IMR-90 (cell line): ENCODE results near the gene PKDCC. TPM values are rescaled to one million over a fixed set of nuclear protein-coding genes. Genes with fewer than 3 reads are reported as not detected.

ENCODE experiments used
- ATAC-seq: fragments of 200-7000 bp; cut with Tn5 transposase; 2 replicates; pipeline ENCODE4 v1.9.1; 2020; ENCODE audit warnings: low read depth, mild to moderate bottlenecking, moderate library complexity
- BruUV-seq: library from RNA; stranded (reverse); fragments of 400-500 nt; replicated peaks from 2 replicates; lab custom pipeline; 2021; lab: Mats Ljungman, UMichigan
- CTCF ChIA-PET: fragments of 300-600 bp; formaldehyde crosslinking; extraction: SDS; loops from one replicate; lab custom pipeline; 2021; ENCODE audit warnings: antibody characterized with exemption; lab: Yijun Ruan, JAX
- POLR2A ChIA-PET: fragments of 300-600 bp; sonication (Branson Sonifier 250); formaldehyde crosslinking; loops from one replicate; lab custom pipeline; 2022; ENCODE audit warnings: antibody characterized with exemption; ENCODE audit not compliant: unreplicated experiment; lab: Charles Lee
- DNase-seq: peaks from one replicate; pipeline ENCODE4 v3.0.0; 2013
- H2AFZ ChIP-seq: replicated peaks from 2 replicates; pipeline ENCODE3; 2013; ENCODE audit warnings: low read length, mild to moderate bottlenecking; ENCODE audit not compliant: poor library complexity
- H2AK5ac ChIP-seq: 2 replicates; pipeline ENCODE4 v1.6.1; 2013; ENCODE audit warnings: low read depth, low read length, inconsistent platforms
- H2AK9ac ChIP-seq: replicated peaks from 2 replicates; pipeline ENCODE3; 2013; ENCODE audit warnings: mild to moderate bottlenecking, low read depth, low read length, moderate library complexity; ENCODE audit not compliant: poor library complexity
- H2BK120ac ChIP-seq: 2 replicates; pipeline ENCODE4 v1.6.1; 2013; ENCODE audit warnings: low read depth, low read length, inconsistent platforms
- H2BK15ac ChIP-seq: 3 replicates; pipeline ENCODE4 v1.6.1; 2013; ENCODE audit warnings: low read depth, low read length, inconsistent platforms
- H2BK20ac ChIP-seq: 2 replicates; pipeline ENCODE4 v1.6.1; 2013; ENCODE audit warnings: low read depth, mild to moderate bottlenecking, inconsistent platforms, low read length, moderate library complexity
- H2BK5ac ChIP-seq: 2 replicates; pipeline ENCODE4 v1.6.1; 2013; ENCODE audit warnings: mild to moderate bottlenecking, low read depth, low read length, inconsistent platforms; ENCODE audit not compliant: poor library complexity, severe bottlenecking
- H3K14ac ChIP-seq: replicated peaks from 2 replicates; pipeline ENCODE4 v1.6.1; 2013; ENCODE audit warnings: low read depth, low read length, inconsistent platforms
- H3K18ac ChIP-seq: 2 replicates; pipeline ENCODE4 v1.6.1; 2013; ENCODE audit warnings: low read depth, low read length, control low read depth
- H3K23ac ChIP-seq: 2 replicates; pipeline ENCODE4 v1.6.1; 2013; ENCODE audit warnings: low read depth, low read length, inconsistent platforms
- H3K27ac ChIP-seq: 2 replicates; pipeline ENCODE4 v1.5.1; 2013; ENCODE audit warnings: mild to moderate bottlenecking, control low read depth, low read length; ENCODE audit not compliant: insufficient read depth
- H3K27me3 ChIP-seq: 2 replicates; pipeline ENCODE4 v1.6.1; 2013; ENCODE audit warnings: low read length; ENCODE audit not compliant: control insufficient read depth, insufficient read depth
- H3K36me3 ChIP-seq: 2 replicates; pipeline ENCODE4 v1.6.1; 2013; ENCODE audit warnings: low read length, mixed read lengths; ENCODE audit not compliant: control insufficient read depth, insufficient read depth
- H3K4ac ChIP-seq: 2 replicates; pipeline ENCODE4 v1.6.1; 2013; ENCODE audit warnings: low read depth, low read length, inconsistent platforms
- H3K4me1 ChIP-seq: 2 replicates; pipeline ENCODE4 v1.6.1; 2013; ENCODE audit warnings: low read length, mixed read lengths; ENCODE audit not compliant: control insufficient read depth, insufficient read depth
- H3K4me2 ChIP-seq: 2 replicates; pipeline ENCODE4 v1.6.1; 2013; ENCODE audit warnings: low read depth, mild to moderate bottlenecking, control low read depth, low read length, moderate library complexity
- H3K4me3 ChIP-seq: 2 replicates; pipeline ENCODE4 v1.5.1; 2013; ENCODE audit warnings: low read depth, mild to moderate bottlenecking, control low read depth, low read length, moderate library complexity; ENCODE audit not compliant: insufficient read depth
- H3K56ac ChIP-seq: 2 replicates; pipeline ENCODE4 v1.6.1; 2013; ENCODE audit warnings: low read length, inconsistent platforms; ENCODE audit not compliant: insufficient read depth; ENCODE audit errors: extremely low read depth
- H3K79me1 ChIP-seq, 2 experiments: 2 replicates each; pipeline ENCODE4 v1.6.1; 2013; ENCODE audit warnings: low read length in 2 of 2, inconsistent platforms in 1 of 2, low read depth in 1 of 2
- H3K9ac ChIP-seq: 2 replicates; pipeline ENCODE4 v1.6.1; 2013; ENCODE audit warnings: low read depth, low read length, control low read depth
- H3K9me1 ChIP-seq: 2 replicates; pipeline ENCODE4 v1.6.1; 2013; ENCODE audit warnings: low read length, inconsistent platforms; ENCODE audit not compliant: insufficient read depth
- H3K9me3 ChIP-seq: 2 replicates; pipeline ENCODE4 v1.6.1; 2013; ENCODE audit warnings: low read length; ENCODE audit not compliant: control insufficient read depth, insufficient read depth
- H4K20me1 ChIP-seq: 2 replicates; pipeline ENCODE4 v1.6.1; 2013; ENCODE audit warnings: low read length, inconsistent platforms; ENCODE audit not compliant: insufficient read depth
- H4K5ac ChIP-seq: 2 replicates; pipeline ENCODE4 v1.6.1; 2013; ENCODE audit warnings: mild to moderate bottlenecking, low read depth, low read length, control low read depth
- H4K8ac ChIP-seq, 2 experiments: 2 replicates each; pipeline ENCODE4 v1.6.1; 2013; ENCODE audit warnings: low read depth in 2 of 2, low read length in 2 of 2, control low read depth in 1 of 2, inconsistent platforms in 1 of 2
- H4K91ac ChIP-seq: 2 replicates; pipeline ENCODE4 v1.6.1; 2013; ENCODE audit warnings: low read depth, low read length, inconsistent platforms; ENCODE audit not compliant: insufficient read depth
- CEBPB ChIP-seq: IDR thresholded peaks from 2 replicates; pipeline ENCODE4 v1.6.1; 2012; ENCODE audit warnings: low read depth, low read length, improper control_type of control experiment
- CHD1 ChIP-seq: IDR thresholded peaks from 2 replicates; pipeline ENCODE4 v1.6.1; 2012; ENCODE audit warnings: low read depth, low read length, improper control_type of control experiment
- ELK1 ChIP-seq: fragments of 150-350 bp; IDR thresholded peaks from 2 replicates; pipeline ENCODE4 v1.6.1; 2016; ENCODE audit warnings: low read depth, mild to moderate bottlenecking, low read length, moderate library complexity, borderline replicate concordance
- FOS ChIP-seq: fragments of 150-350 bp; IDR thresholded peaks from 2 replicates; pipeline ENCODE4 v1.6.1; 2016; ENCODE audit warnings: low read depth, low read length
- MAZ ChIP-seq: IDR thresholded peaks from 2 replicates; pipeline ENCODE4 v1.6.1; 2012; ENCODE audit warnings: low read depth, mild to moderate bottlenecking, low read length, improper control_type of control experiment, moderate library complexity, borderline replicate concordance
- MXI1 ChIP-seq: IDR thresholded peaks from 2 replicates; pipeline ENCODE4 v1.6.1; 2012; ENCODE audit warnings: low read depth, mild to moderate bottlenecking, low read length, moderate library complexity, borderline replicate concordance
- NFE2L2 ChIP-seq: fragments of 150-350 bp; IDR thresholded peaks from 2 replicates; pipeline ENCODE4 v1.6.1; 2016; ENCODE audit warnings: low read depth, mild to moderate bottlenecking, low read length
- POLR2A ChIP-seq: IDR thresholded peaks from 2 replicates; pipeline ENCODE4 v1.6.1; 2012; ENCODE audit warnings: mild to moderate bottlenecking, low read depth, low read length
- RCOR1 ChIP-seq: IDR thresholded peaks from 2 replicates; pipeline ENCODE4 v1.6.1; 2012; ENCODE audit warnings: mild to moderate bottlenecking, low read length, improper control_type of control experiment; ENCODE audit not compliant: insufficient replicate concordance
- RFX5 ChIP-seq: IDR thresholded peaks from 2 replicates; pipeline ENCODE4 v1.8.0; 2012; ENCODE audit warnings: low read depth, mild to moderate bottlenecking, low read length, moderate library complexity
- SMC3 ChIP-seq: fragments of 150-350 bp; IDR thresholded peaks from 2 replicates; pipeline ENCODE4 v1.6.1; 2016; ENCODE audit warnings: low read depth, mild to moderate bottlenecking, antibody characterized with exemption, low read length, moderate library complexity
- USF2 ChIP-seq: fragments of 150-350 bp; IDR thresholded peaks from 2 replicates; pipeline ENCODE4 v1.6.1; 2017; ENCODE audit warnings: mild to moderate bottlenecking, antibody characterized with exemption, low read length, low read depth
- WGBS, 2 experiments: methylation state at CpG; one replicate each; pipeline versions ENCODE4 v1.1.5 to v1.1.7; 2013; ENCODE audit warnings: missing lambda C conversion rate in 2 of 2; ENCODE audit not compliant: insufficient read length in 1 of 2; ENCODE audit errors: extremely low coverage in 2 of 2; 5-methylcytosine and 5-hydroxymethylcytosine counted together
- dilution Hi-C: fragments of 300-500 bp; cut with HindIII; formaldehyde crosslinking; loops from one replicate; pipeline ENCODE4 v1.14.3; 2018; ENCODE audit warnings: low sequenced_read_pairs; ENCODE audit not compliant: unreplicated experiment
- in situ Hi-C: fragments of 300-500 bp; cut with MboI; formaldehyde crosslinking; loops from 3 replicates; pipeline ENCODE4 v1.14.3; 2019; ENCODE audit warnings: low sequenced_read_pairs, inconsistent platforms, mixed read lengths
- intact Hi-C: fragments of 100-400 bp; cut with micrococcal nuclease; formaldehyde crosslinking; loops from 2 replicates; pipeline ENCODE4 v1.10.0; 2022
- polyA plus RNA-seq, 3 experiments: library from polyadenylated mRNA; depleted of rRNA; stranded (reverse); fragments of >200 nt; gene quantifications; 2 replicates each; pipeline ENCODE4 v1.2.3, GENCODE V29; 2012; ENCODE audit warnings: low replicate concordance in 1 of 3
- total RNA-seq: library from RNA; depleted of rRNA; stranded (reverse); fragments of >200 nt; gene quantifications from 2 replicates; pipeline ENCODE4 v1.2.3, GENCODE V29; 2012
- TF ChIP-seq, protein P1 (sequence below): conservative IDR thresholded peaks from 2 replicates; pipeline ENCODE4 v1.5.1; 2012; ENCODE audit warnings: mild to moderate bottlenecking, low read depth, low read length, improper control_type of control experiment

PKDCC gene
- total and polyA plus RNA-seq, 2 of the 4 experiments (the other 2 are of a cell fraction), result 55.6 to 95.7 TPM

DNA sequence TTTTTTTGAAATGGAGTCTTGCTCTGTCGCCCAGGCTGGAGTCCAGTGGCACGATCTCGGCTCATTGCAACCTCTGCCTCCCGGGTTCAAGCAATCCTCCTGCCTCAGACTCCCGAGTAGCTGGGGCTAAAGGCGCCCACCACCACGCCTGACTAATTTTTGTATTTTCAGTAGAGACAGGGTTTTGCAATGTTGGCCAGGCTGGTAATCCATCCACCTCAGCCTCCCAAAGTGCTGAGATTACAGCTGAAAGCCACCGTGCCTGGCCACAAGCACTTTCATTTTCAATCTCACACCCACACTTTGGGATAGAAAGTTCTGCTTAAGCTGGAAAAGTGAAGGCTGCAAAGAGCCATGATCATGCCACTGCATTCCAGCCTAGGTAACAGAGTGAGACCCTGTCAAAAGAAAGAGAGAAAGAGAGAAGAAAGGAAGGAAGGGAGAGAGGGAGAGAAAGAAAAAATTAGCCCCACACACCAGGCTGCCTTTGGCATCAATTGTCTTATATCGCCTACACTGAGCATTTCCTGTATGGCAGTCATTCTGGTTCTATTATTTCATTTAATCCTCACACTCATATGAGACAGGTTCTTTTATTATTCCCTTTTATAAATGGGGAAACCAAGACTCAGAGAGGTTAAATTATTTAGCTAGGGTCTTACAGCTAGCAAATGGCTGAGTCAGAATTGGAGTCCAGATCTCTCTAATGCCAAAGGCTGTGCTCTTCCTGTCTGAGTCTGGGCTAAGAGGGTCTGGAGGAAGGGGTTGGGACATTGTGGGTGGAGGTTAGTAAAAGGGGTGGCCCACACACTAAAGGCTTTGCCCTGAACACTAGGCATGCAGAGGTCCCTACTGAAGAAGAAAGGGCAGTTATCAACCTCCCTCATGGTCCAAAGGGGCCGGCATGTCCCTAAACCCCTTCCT lies 37.9 kb upstream of the PKDCC start:
- no peak overlapping the region; the same call in 1 of the 2 replicates for H2BK120ac ChIP-seq
- H4K8ac ChIP-seq, result no peak overlapping the region
- H2BK5ac ChIP-seq, result no peak overlapping the region
- no peak overlapping the region for H2BK15ac ChIP-seq
- no peak overlapping the region for H3K56ac ChIP-seq
- DNase-seq (peak; percentile 15), ATAC-seq (peak; percentile 39)
- peak overlapping the region; percentile 35; the same call in 1 of the 2 replicates for H3K4ac ChIP-seq
- H4K5ac ChIP-seq, result no peak overlapping the region
- H3K4me2 ChIP-seq, result peak overlapping the region; percentile 44
- peaks cover 3% of the 10 kb centered on the region; the same call in 1 of the 2 replicates for H4K20me1 ChIP-seq
- H2AK9ac ChIP-seq, result no peak overlapping the region
- H3K18ac ChIP-seq, result no peak overlapping the region
- in situ Hi-C loops, result no loop called here
- no peak overlapping the region for H3K9ac ChIP-seq
- WGBS, 2 experiments, result 80% methylated on average over 1 of the region's 10 CpGs; no CpG with 5 or more reads in 1 of the 2 experiments
- no peaks in the 10 kb centered on the region for H3K9me3 ChIP-seq
- H3K36me3 ChIP-seq, result no peaks in the 10 kb centered on the region
- peak overlapping the region; percentile 52; the same call in 1 of the 2 replicates for H2AK5ac ChIP-seq
- peaks cover 8% of the 10 kb centered on the region for H3K27me3 ChIP-seq
- no peak overlapping the region for H3K14ac ChIP-seq
- H4K91ac ChIP-seq, result no peak overlapping the region; the same call in 1 of the 2 replicates
- no peaks in the 10 kb centered on the region; the same call in 1 of the 2 replicates for H3K9me1 ChIP-seq
- peak overlapping the region; percentile 54; the same call in 1 of the 2 replicates for H2BK20ac ChIP-seq
- peak overlapping the region; percentile 66; the same call in 1 of the 2 replicates for H3K23ac ChIP-seq
- CTCF ChIA-PET, result interaction anchor here (1.3 kb wide), 1 partner anchor 40 kb away, joined by 3 read pairs; no protein-coding TSS in a partner anchor
- H2AFZ ChIP-seq, result peak overlapping the region; percentile 1
- no peak overlapping the region for H3K27ac ChIP-seq
- H3K4me3 ChIP-seq, result no peak overlapping the region
- intact Hi-C loops, result no loop called here
- H3K4me1 ChIP-seq, result peaks cover 5% of the 10 kb centered on the region; the same call in 1 of the 2 replicates
- no peaks in the 10 kb centered on the region for H3K79me1 ChIP-seq
- POLR2A ChIA-PET, result no interaction called here
- BruUV-seq, result no TSS peak
- dilution Hi-C loops, result no loop called here
- TF ChIP-seq CHD1, result no peak
- TF ChIP-seq MXI1, result no peak
- no peak for TF ChIP-seq RCOR1
- no peak for TF ChIP-seq MAZ
- no peak for TF ChIP-seq ELK1
- TF ChIP-seq, protein P1, sequence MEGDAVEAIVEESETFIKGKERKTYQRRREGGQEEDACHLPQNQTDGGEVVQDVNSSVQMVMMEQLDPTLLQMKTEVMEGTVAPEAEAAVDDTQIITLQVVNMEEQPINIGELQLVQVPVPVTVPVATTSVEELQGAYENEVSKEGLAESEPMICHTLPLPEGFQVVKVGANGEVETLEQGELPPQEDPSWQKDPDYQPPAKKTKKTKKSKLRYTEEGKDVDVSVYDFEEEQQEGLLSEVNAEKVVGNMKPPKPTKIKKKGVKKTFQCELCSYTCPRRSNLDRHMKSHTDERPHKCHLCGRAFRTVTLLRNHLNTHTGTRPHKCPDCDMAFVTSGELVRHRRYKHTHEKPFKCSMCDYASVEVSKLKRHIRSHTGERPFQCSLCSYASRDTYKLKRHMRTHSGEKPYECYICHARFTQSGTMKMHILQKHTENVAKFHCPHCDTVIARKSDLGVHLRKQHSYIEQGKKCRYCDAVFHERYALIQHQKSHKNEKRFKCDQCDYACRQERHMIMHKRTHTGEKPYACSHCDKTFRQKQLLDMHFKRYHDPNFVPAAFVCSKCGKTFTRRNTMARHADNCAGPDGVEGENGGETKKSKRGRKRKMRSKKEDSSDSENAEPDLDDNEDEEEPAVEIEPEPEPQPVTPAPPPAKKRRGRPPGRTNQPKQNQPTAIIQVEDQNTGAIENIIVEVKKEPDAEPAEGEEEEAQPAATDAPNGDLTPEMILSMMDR, result no peak
- TF ChIP-seq NFE2L2, result no peak
- TF ChIP-seq RFX5, result no peak
- no peak for TF ChIP-seq FOS
- TF ChIP-seq SMC3, result no peak
- no peak for TF ChIP-seq POLR2A
- TF ChIP-seq CEBPB, result no peak
- no peak for TF ChIP-seq USF2
